ENCODE measurements around the gene SLC5A3.

The SLC5A3 gene

GRCh38 chr21:34039678-34040382, 33.5 kb upstream of the SLC5A3 start:
- H3K27me3 ChIP-seq (ENCODE audit: insufficient read depth, low read length), result no peaks in the 10 kb centered on the region
- WGBS, result 73% methylated on average over 10 of the region's 10 CpGs
- no peaks in the 10 kb centered on the region for H3K9me3 ChIP-seq (ENCODE audit: insufficient read depth, low read depth, low read length)
- no peak overlapping the region for H3K4me3 ChIP-seq (ENCODE audit: low read length)
- H3K4me1 ChIP-seq (ENCODE audit: insufficient read depth, low read length), result peaks cover 3% of the 10 kb centered on the region; the same call in 1 of the 2 replicates
- H3K27ac ChIP-seq (ENCODE audit: low read depth, low read length), result no peak overlapping the region
- H3K36me3 ChIP-seq (ENCODE audit: insufficient read depth, low read length), result no peaks in the 10 kb centered on the region
- H3K9ac ChIP-seq (ENCODE audit: low read depth, low read length), result no peak overlapping the region

- 88% methylated on average over 1 of the region's 1 CpG for WGBS
- Histone ChIP-seq H3K36me3 (ENCODE audit: insufficient read depth, low read length) (no peaks in the 10 kb centered on the region), H3K4me3 (ENCODE audit: low read length) (no peak overlapping the region), H3K9me3 (ENCODE audit: insufficient read depth, low read depth, low read length) (no peaks in the 10 kb centered on the region), H3K27ac (ENCODE audit: low read depth, low read length) (no peak overlapping the region), H3K4me1 (ENCODE audit: insufficient read depth, low read length) (no peaks in the 10 kb centered on the region), H3K27me3 (ENCODE audit: insufficient read depth, low read length) (no peaks in the 10 kb centered on the region), H3K9ac (ENCODE audit: low read depth, low read length) (no peak overlapping the region)
Measured at GRCh38 chr21:34042735-34043134, 30.6 kb upstream of the SLC5A3 start.

- no peak overlapping the region for H3K9ac ChIP-seq (ENCODE audit: low read depth, low read length)
- no peak overlapping the region for H3K4me3 ChIP-seq (ENCODE audit: low read length)
- 96% methylated on average over 4 of the region's 4 CpGs for WGBS
- H3K9me3 ChIP-seq (ENCODE audit: insufficient read depth, low read depth, low read length), result no peaks in the 10 kb centered on the region
- H3K4me1 ChIP-seq (ENCODE audit: insufficient read depth, low read length), result no peaks in the 10 kb centered on the region
- H3K36me3 ChIP-seq (ENCODE audit: insufficient read depth, low read length), result no peaks in the 10 kb centered on the region
- H3K27me3 ChIP-seq (ENCODE audit: insufficient read depth, low read length), result no peaks in the 10 kb centered on the region
- H3K27ac ChIP-seq (ENCODE audit: low read depth, low read length), result no peak overlapping the region
Measured at GRCh38 chr21:34043333-34043732, 30.0 kb upstream of the SLC5A3 start.

GRCh38 chr21:34046917-34047316, 26.5 kb upstream of the SLC5A3 start:
- Histone ChIP-seq H3K9ac (ENCODE audit: low read depth, low read length) (no peak overlapping the region), H3K4me3 (ENCODE audit: low read length) (no peak overlapping the region), H3K4me1 (ENCODE audit: insufficient read depth, low read length) (no peaks in the 10 kb centered on the region), H3K36me3 (ENCODE audit: insufficient read depth, low read length) (no peaks in the 10 kb centered on the region), H3K27ac (ENCODE audit: low read depth, low read length) (no peak overlapping the region), H3K27me3 (ENCODE audit: insufficient read depth, low read length) (no peaks in the 10 kb centered on the region), H3K9me3 (ENCODE audit: insufficient read depth, low read depth, low read length) (no peaks in the 10 kb centered on the region)
- 95% methylated on average over 6 of the region's 6 CpGs for WGBS

GRCh38 chr21:34047835-34048234, 25.5 kb upstream of the SLC5A3 start:
- Histone ChIP-seq H3K4me1 (ENCODE audit: insufficient read depth, low read length) (no peaks in the 10 kb centered on the region), H3K36me3 (ENCODE audit: insufficient read depth, low read length) (no peaks in the 10 kb centered on the region), H3K4me3 (ENCODE audit: low read length) (no peak overlapping the region), H3K9me3 (ENCODE audit: insufficient read depth, low read depth, low read length) (no peaks in the 10 kb centered on the region), H3K27me3 (ENCODE audit: insufficient read depth, low read length) (no peaks in the 10 kb centered on the region), H3K9ac (ENCODE audit: low read depth, low read length) (no peak overlapping the region), H3K27ac (ENCODE audit: low read depth, low read length) (no peak overlapping the region)

- Histone ChIP-seq H3K36me3 (ENCODE audit: insufficient read depth, low read length) (no peaks in the 10 kb centered on the region), H3K27ac (ENCODE audit: low read depth, low read length) (no peak overlapping the region), H3K27me3 (ENCODE audit: insufficient read depth, low read length) (no peaks in the 10 kb centered on the region), H3K9ac (ENCODE audit: low read depth, low read length) (no peak overlapping the region), H3K4me1 (ENCODE audit: insufficient read depth, low read length) (no peaks in the 10 kb centered on the region), H3K4me3 (ENCODE audit: low read length) (no peak overlapping the region), H3K9me3 (ENCODE audit: insufficient read depth, low read depth, low read length) (no peaks in the 10 kb centered on the region)
- WGBS, result 94% methylated on average over 5 of the region's 5 CpGs
Measured at GRCh38 chr21:34052171-34052570, 21.2 kb upstream of the SLC5A3 start.

- H3K4me1 ChIP-seq (ENCODE audit: insufficient read depth, low read length), result no peaks in the 10 kb centered on the region
- WGBS, result 95% methylated on average over 4 of the region's 4 CpGs
- no peaks in the 10 kb centered on the region for H3K36me3 ChIP-seq (ENCODE audit: insufficient read depth, low read length)
- H3K9me3 ChIP-seq (ENCODE audit: insufficient read depth, low read depth, low read length), result no peaks in the 10 kb centered on the region
- no peak overlapping the region for H3K27ac ChIP-seq (ENCODE audit: low read depth, low read length)
- H3K27me3 ChIP-seq (ENCODE audit: insufficient read depth, low read length), result no peaks in the 10 kb centered on the region
- H3K4me3 ChIP-seq (ENCODE audit: low read length), result no peak overlapping the region
- H3K9ac ChIP-seq (ENCODE audit: low read depth, low read length), result no peak overlapping the region
Measured at GRCh38 chr21:34054259-34054658, 19.1 kb upstream of the SLC5A3 start.

- no peak overlapping the region for H3K9ac ChIP-seq (ENCODE audit: low read depth, low read length)
- H3K27ac ChIP-seq (ENCODE audit: low read depth, low read length), result no peak overlapping the region
- no peaks in the 10 kb centered on the region for H3K9me3 ChIP-seq (ENCODE audit: insufficient read depth, low read depth, low read length)
- H3K4me1 ChIP-seq (ENCODE audit: insufficient read depth, low read length), result no peaks in the 10 kb centered on the region
- 91% methylated on average over 5 of the region's 5 CpGs for WGBS
- no peaks in the 10 kb centered on the region for H3K36me3 ChIP-seq (ENCODE audit: insufficient read depth, low read length)
- no peak overlapping the region for H3K4me3 ChIP-seq (ENCODE audit: low read length)
- no peaks in the 10 kb centered on the region for H3K27me3 ChIP-seq (ENCODE audit: insufficient read depth, low read length)
Measured at GRCh38 chr21:34055615-34056014, 17.8 kb upstream of the SLC5A3 start.

GRCh38 chr21:34061983-34062382, 11.4 kb upstream of the SLC5A3 start:
- no CpG with 5 or more reads among the region's 3 CpGs for WGBS
- Histone ChIP-seq H3K9ac (ENCODE audit: low read depth, low read length) (no peak overlapping the region), H3K9me3 (ENCODE audit: insufficient read depth, low read depth, low read length) (no peaks in the 10 kb centered on the region), H3K36me3 (ENCODE audit: insufficient read depth, low read length) (no peaks in the 10 kb centered on the region), H3K27me3 (ENCODE audit: insufficient read depth, low read length) (no peaks in the 10 kb centered on the region), H3K27ac (ENCODE audit: low read depth, low read length) (no peak overlapping the region), H3K4me3 (ENCODE audit: low read length) (no peak overlapping the region), H3K4me1 (ENCODE audit: insufficient read depth, low read length) (no peaks in the 10 kb centered on the region)

- 86% methylated on average over 3 of the region's 3 CpGs for WGBS
- Histone ChIP-seq H3K27ac (ENCODE audit: low read depth, low read length) (no peak overlapping the region), H3K4me3 (ENCODE audit: low read length) (no peak overlapping the region), H3K4me1 (ENCODE audit: insufficient read depth, low read length) (no peaks in the 10 kb centered on the region), H3K36me3 (ENCODE audit: insufficient read depth, low read length) (no peaks in the 10 kb centered on the region), H3K27me3 (ENCODE audit: insufficient read depth, low read length) (no peaks in the 10 kb centered on the region), H3K9me3 (ENCODE audit: insufficient read depth, low read depth, low read length) (no peaks in the 10 kb centered on the region), H3K9ac (ENCODE audit: low read depth, low read length) (no peak overlapping the region)
Measured at GRCh38 chr21:34065027-34065426, 8.4 kb upstream of the SLC5A3 start.

GRCh38 chr21:34071683-34072082, 1.7 kb upstream of the SLC5A3 start:
- 94% methylated on average over 7 of the region's 9 CpGs for WGBS
- H3K9me3 ChIP-seq (ENCODE audit: insufficient read depth, low read depth, low read length), result no peaks in the 10 kb centered on the region
- H3K9ac ChIP-seq (ENCODE audit: low read depth, low read length), result no peak overlapping the region
- H3K4me3 ChIP-seq (ENCODE audit: low read length), result no peak overlapping the region
- H3K27me3 ChIP-seq (ENCODE audit: insufficient read depth, low read length), result peaks cover 6% of the 10 kb centered on the region
- H3K36me3 ChIP-seq (ENCODE audit: insufficient read depth, low read length), result peaks cover 4% of the 10 kb centered on the region; the same call in 1 of the 2 replicates
- peaks cover 25% of the 10 kb centered on the region for H3K4me1 ChIP-seq (ENCODE audit: insufficient read depth, low read length)
- no peak overlapping the region for H3K27ac ChIP-seq (ENCODE audit: low read depth, low read length)
